Measurements from ENCODE around the gene NSD2.
"Not testable (repeated sequence)": the region's sequence is repeated elsewhere in the genome, so short reads cannot be mapped to it uniquely, and the experiment has no call there.

NSD2 gene

GRCh38 chr4:1842339-1842895 lies 28.8 kb upstream of the NSD2 start:
- DNase-seq (ENCODE audit: low spot score), result no peak
- TF ChIP-seq CTCF (IDR thresholded peaks at IDR 0.05; ENCODE audit: extremely low read depth, insufficient read depth, missing control alignments), result no peak
- in situ Hi-C loops (cut with MboI; ENCODE audit: low pct_unique_long_range_greater_than_20kb, low sequenced_read_pairs, unreplicated experiment), result no loop called here

GRCh38 chr4:1842993-1843448 lies 28.2 kb upstream of the NSD2 start:
- in situ Hi-C loops (cut with MboI; ENCODE audit: low pct_unique_long_range_greater_than_20kb, low sequenced_read_pairs, unreplicated experiment), result no loop called here
- TF ChIP-seq CTCF (IDR thresholded peaks at IDR 0.05; ENCODE audit: extremely low read depth, insufficient read depth, missing control alignments), result no peak
- DNase-seq (ENCODE audit: low spot score), result no peak

DNA sequence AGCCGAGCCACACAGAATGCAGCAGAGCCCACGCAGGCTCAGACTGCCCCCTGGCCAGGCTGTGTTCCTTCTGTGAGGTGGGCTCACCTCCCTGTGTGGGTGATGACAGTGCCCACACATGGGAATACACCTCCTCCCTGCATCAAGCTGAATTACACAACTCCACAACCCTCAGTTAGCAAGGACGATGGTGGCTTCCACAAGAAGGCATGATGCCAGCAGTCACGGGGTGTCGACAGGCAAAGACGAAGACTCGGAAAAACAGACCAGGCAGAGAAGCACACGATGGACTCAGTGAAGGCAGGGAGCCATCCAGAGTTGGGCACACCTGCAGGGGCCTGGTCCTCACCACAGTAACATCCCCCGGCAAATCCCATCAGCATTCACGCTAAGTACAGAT lies 27.3 kb upstream of the NSD2 start:
- no peak for TF ChIP-seq CTCF (IDR thresholded peaks at IDR 0.05; ENCODE audit: extremely low read depth, insufficient read depth, missing control alignments)
- in situ Hi-C loops (cut with MboI; ENCODE audit: low pct_unique_long_range_greater_than_20kb, low sequenced_read_pairs, unreplicated experiment), result no loop called here
- no peak for DNase-seq (ENCODE audit: low spot score)

DNA sequence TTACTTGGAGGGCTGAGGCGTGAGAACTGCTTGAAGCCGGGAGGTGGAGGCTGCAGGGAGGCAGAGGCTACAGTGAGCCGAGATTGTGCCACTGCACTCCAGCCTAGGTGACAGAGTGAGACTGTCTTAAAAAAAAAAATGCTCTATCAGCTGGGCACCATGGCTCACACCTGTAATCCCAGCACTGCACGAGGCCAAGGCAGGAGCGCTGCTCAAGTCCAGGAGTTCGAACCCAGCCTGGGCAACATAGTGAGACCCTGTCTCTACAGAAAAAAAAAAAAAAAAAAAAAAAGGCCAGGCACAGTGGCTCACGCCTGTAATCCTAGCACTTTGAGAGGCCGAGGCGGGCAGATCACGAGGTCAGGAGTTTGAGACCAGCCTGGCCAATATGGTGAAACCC lies 26.6 kb upstream of the NSD2 start:
- DNase-seq (ENCODE audit: low spot score); in situ Hi-C loops (cut with MboI; ENCODE audit: low pct_unique_long_range_greater_than_20kb, low sequenced_read_pairs, unreplicated experiment): not testable (repeated sequence)

DNA sequence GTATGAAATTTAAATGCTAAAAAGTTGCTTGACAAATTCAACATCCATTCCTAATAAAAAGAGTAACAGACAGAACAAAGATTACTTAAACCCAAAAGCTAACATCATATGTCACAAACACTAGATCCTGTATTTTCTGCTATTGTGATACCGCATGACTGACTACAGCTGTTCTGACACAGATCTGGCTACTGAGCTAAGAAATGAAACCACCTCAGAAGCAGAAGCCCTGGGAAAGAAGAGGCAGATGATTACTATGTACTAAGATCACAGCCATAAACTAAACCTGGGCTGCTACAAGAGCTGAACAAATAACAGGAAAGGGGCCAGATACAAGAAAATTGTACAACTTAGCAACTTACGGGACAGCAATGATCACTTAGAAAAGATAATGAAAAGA lies 24.6 kb upstream of the NSD2 start:
- TF ChIP-seq CTCF (IDR thresholded peaks at IDR 0.05; ENCODE audit: extremely low read depth, insufficient read depth, missing control alignments), result no peak
- DNase-seq (ENCODE audit: low spot score), result no peak
- in situ Hi-C loops (cut with MboI; ENCODE audit: low pct_unique_long_range_greater_than_20kb, low sequenced_read_pairs, unreplicated experiment), result no loop called here

GRCh38 chr4:1850276-1850675 lies 20.9 kb upstream of the NSD2 start:
- in situ Hi-C loops (cut with MboI; ENCODE audit: low pct_unique_long_range_greater_than_20kb, low sequenced_read_pairs, unreplicated experiment), result no loop called here
- DNase-seq (ENCODE audit: low spot score), result no peak
- TF ChIP-seq CTCF (IDR thresholded peaks at IDR 0.05; ENCODE audit: extremely low read depth, insufficient read depth, missing control alignments), result no peak

- DNase-seq (ENCODE audit: low spot score), result no peak
- in situ Hi-C loops (cut with MboI; ENCODE audit: low pct_unique_long_range_greater_than_20kb, low sequenced_read_pairs, unreplicated experiment), result no loop called here
- no peak for TF ChIP-seq CTCF (IDR thresholded peaks at IDR 0.05; ENCODE audit: extremely low read depth, insufficient read depth, missing control alignments)
These were observed 20.0 kb upstream of the NSD2 start for GRCh38 chr4:1851160-1851559.

Data from GM13977 (cell line).